Smooth muscle cell (in vitro differentiated cells): Measurements from ENCODE around the gene UBALD2. TPM values are rescaled to one million over a fixed set of nuclear protein-coding genes. Genes with fewer than 3 reads are reported as not detected.

Experiments used
- DNase-seq: peaks from one replicate; lab custom pipeline; 2025; ENCODE audit not compliant: unreplicated experiment; lab: John Stamatoyannopoulos, UW
- H2AFZ ChIP-seq: fragments of 200-600 bp; sonication (generic); 2 replicates; pipeline ENCODE4 v1.6.0; 2016; ENCODE audit warnings: antibody characterized with exemption, low read depth, mild to moderate bottlenecking
- H3F3A ChIP-seq: fragments of 200-600 bp; sonication (generic); 2 replicates; pipeline ENCODE4 v1.6.0; 2017; ENCODE audit warnings: antibody characterized with exemption, low read depth
- H3K27ac ChIP-seq: fragments of 200-600 bp; sonication (generic); 2 replicates; pipeline ENCODE4 v1.5.1; 2016; ENCODE audit warnings: low read depth, mild to moderate bottlenecking
- H3K27me3 ChIP-seq: fragments of 200-600 bp; sonication (generic); 2 replicates; pipeline ENCODE4 v1.6.1; 2016; ENCODE audit warnings: low read depth, mild to moderate bottlenecking
- H3K36me3 ChIP-seq: fragments of 200-600 bp; sonication (generic); 2 replicates; pipeline ENCODE4 v1.5.1; 2016; ENCODE audit warnings: low read depth
- H3K4me1 ChIP-seq: fragments of 200-600 bp; sonication (generic); 2 replicates; pipeline ENCODE4 v1.5.1; 2016; ENCODE audit warnings: low read depth
- H3K4me2 ChIP-seq: fragments of 200-600 bp; sonication (generic); 2 replicates; pipeline ENCODE4 v1.6.0; 2016; ENCODE audit warnings: mild to moderate bottlenecking
- H3K4me3 ChIP-seq: fragments of 200-600 bp; sonication (generic); 2 replicates; pipeline ENCODE4 v1.5.1; 2016; ENCODE audit warnings: mild to moderate bottlenecking
- H3K79me2 ChIP-seq: fragments of 200-600 bp; sonication (generic); 2 replicates; pipeline ENCODE4 v1.6.0; 2016; ENCODE audit warnings: low read depth, mild to moderate bottlenecking
- H3K9ac ChIP-seq: fragments of 200-600 bp; sonication (generic); 2 replicates; pipeline ENCODE4 v1.6.0; 2016; ENCODE audit warnings: low read depth
- H3K9me3 ChIP-seq: fragments of 200-600 bp; sonication (generic); replicated peaks from 2 replicates; pipeline ENCODE4 v1.5.1; 2016; ENCODE audit warnings: low read depth
- H4K20me1 ChIP-seq: fragments of 200-600 bp; sonication (generic); 2 replicates; pipeline ENCODE4 v1.6.0; 2016; ENCODE audit warnings: low read depth
- CTCF ChIP-seq: fragments of 200-600 bp; sonication (generic); IDR thresholded peaks from 2 replicates; pipeline ENCODE4 v1.5.1; 2017; ENCODE audit warnings: borderline replicate concordance, mild to moderate bottlenecking, antibody characterized with exemption; ENCODE audit not compliant: insufficient read depth, poor library complexity, severe bottlenecking
- WGBS: methylation state at CpG from one replicate; pipeline ENCODE4 v1.1.7; 2016; ENCODE audit warnings: low lambda C conversion rate; 5-methylcytosine and 5-hydroxymethylcytosine counted together
- polyA plus RNA-seq: library from polyadenylated mRNA; unstranded; fragments of >200 nt; fragmentation: Nextera tagmentation; extraction: Ambion mirVana; gene quantifications from 2 replicates; pipeline ENCODE4 v1.2.1, GENCODE V29; 2016
- total RNA-seq: library from RNA; depleted of rRNA; stranded (reverse); fragments of >200 nt; gene quantifications from 2 replicates; pipeline ENCODE4 v1.2.3, GENCODE V29; 2014

UBALD2 gene
- total and polyA plus RNA-seq, 2 experiments from 2014 or later, result 2.6 to 7.0 TPM

DNA sequence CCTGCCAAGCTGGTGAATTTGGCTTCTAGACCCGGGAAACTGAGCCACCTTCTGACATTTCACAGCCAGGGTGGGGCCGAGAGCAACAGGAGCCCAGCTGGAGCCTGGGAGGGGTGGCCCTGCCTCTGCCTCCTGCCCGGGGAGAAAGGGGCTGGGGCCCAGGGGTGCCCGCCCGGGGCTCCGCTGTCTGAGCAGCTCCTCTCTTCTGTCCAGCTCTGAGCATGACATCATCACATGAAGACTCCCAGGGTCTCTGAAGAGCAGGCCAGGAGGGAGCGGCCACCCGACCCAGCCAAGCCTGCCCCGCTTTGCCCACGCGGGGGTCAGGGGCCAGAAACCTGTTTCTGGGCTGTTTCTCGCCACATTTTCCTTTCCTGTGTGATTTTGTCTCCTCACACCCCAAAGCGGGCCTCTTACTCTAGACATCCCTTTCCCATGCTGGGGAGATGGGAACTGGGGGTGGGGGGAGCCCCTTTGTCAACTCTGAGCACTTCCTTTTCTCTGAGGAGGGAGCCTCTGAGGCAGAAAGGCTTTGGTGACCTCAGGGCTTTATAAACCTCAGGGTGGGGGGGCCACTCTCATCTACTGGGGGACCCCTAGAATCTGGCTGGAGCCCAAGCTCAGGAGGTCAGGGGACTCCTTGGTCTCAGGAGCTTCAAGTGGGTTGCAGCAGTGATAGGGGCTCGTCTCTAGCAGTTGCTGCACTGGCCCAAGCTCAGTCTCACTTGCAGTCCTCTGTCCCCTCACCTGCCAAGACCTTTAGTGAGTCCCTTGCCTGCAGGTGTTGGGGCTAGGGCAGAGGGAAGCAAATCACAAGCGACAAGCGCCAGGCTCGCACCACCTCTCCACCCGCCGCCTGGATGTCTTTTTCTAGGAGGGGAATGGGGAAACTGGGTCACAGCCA lies 7.6 kb downstream of the UBALD2 start:
- Histone ChIP-seq H3K27me3 (no peaks in the 10 kb centered on the region), H3K4me3 (no peak overlapping the region), H4K20me1 (peaks cover 12% of the 10 kb centered on the region), H3K27ac (no peak overlapping the region), H3K9ac (no peak overlapping the region), H2AFZ (no peak overlapping the region), H3K36me3 (no peaks in the 10 kb centered on the region), H3K4me2 (no peak overlapping the region), H3K9me3 (no peaks in the 10 kb centered on the region), H3K4me1 (peaks cover 3% of the 10 kb centered on the region), H3F3A (peaks cover 4% of the 10 kb centered on the region), H3K79me2 (no peaks in the 10 kb centered on the region)
- no peak for DNase-seq
- TF ChIP-seq CTCF, result no peak
- 93% methylated on average over 16 of the region's 19 CpGs for WGBS

GRCh38 chr17:76273445-76274111 lies 8.4 kb downstream of the UBALD2 start:
- no peaks in the 10 kb centered on the region for H3K4me1 ChIP-seq
- no peaks in the 10 kb centered on the region for H3K36me3 ChIP-seq
- TF ChIP-seq CTCF, result no peak
- 93% methylated on average over 23 of the region's 26 CpGs for WGBS
- no peaks in the 10 kb centered on the region for H3K79me2 ChIP-seq
- H3K9me3 ChIP-seq, result no peaks in the 10 kb centered on the region
- no peak overlapping the region for H2AFZ ChIP-seq
- H3K4me2 ChIP-seq, result no peak overlapping the region
- H3K27me3 ChIP-seq, result no peaks in the 10 kb centered on the region
- H3K9ac ChIP-seq, result no peak overlapping the region
- no peak for DNase-seq
- peaks cover 4% of the 10 kb centered on the region for H3F3A ChIP-seq
- H4K20me1 ChIP-seq, result peaks cover 12% of the 10 kb centered on the region
- no peak overlapping the region for H3K27ac ChIP-seq
- H3K4me3 ChIP-seq, result no peak overlapping the region

DNA sequence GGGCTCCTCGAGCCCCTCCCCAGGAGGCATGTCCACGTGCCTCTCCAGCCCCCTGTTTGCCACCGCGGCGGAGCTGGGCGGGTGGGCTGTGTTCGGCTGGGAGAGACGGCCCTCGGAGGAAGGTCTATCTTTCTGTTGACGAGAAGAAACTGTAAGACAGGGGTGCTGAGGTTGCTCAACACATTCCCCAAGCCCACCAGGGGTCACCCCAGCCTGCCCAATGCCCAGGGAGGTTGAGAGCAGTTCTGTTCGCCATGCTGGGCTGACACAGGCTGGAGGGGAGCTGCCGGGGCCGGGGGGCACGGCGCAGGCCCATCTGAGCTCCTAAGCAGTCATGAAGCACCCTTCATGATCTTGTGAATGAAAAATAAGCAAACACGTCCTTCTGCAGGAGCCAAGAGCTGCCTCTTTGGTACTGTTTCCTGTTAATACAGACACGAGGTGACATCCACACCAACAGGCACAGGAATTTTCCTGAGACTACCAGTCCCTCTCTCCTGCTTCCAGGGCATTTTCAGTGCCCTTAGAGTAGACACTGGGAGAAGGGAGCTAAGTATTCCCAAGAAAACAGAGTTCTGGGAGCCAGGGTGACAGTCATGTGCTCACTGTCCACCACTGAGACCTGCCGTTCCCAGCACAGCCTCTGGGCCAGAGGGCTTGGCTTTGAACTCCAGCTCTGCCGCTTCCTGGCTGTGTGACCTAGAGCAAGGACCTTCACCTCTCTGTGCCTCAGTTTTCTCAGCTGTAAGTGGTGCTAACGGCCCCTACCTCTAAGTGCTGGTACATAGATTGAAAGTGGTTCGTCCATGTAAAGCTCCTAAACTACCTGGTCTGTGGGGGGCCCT lies 9.2 kb downstream of the UBALD2 start:
- 91% methylated on average over 21 of the region's 21 CpGs for WGBS
- H3K4me1 ChIP-seq, result no peaks in the 10 kb centered on the region
- no peaks in the 10 kb centered on the region for H3K27me3 ChIP-seq
- no peak overlapping the region for H2AFZ ChIP-seq
- no peaks in the 10 kb centered on the region for H3K36me3 ChIP-seq
- DNase-seq, result no peak
- H3K9ac ChIP-seq, result no peak overlapping the region
- no peak overlapping the region for H3K4me3 ChIP-seq
- H3K9me3 ChIP-seq, result no peaks in the 10 kb centered on the region
- H3K79me2 ChIP-seq, result no peaks in the 10 kb centered on the region
- no peak overlapping the region for H3K27ac ChIP-seq
- no peak for TF ChIP-seq CTCF
- H3K4me2 ChIP-seq, result no peak overlapping the region
- peaks cover 7% of the 10 kb centered on the region for H4K20me1 ChIP-seq
- H3F3A ChIP-seq, result no peaks in the 10 kb centered on the region
